GM19438 (cell line): ENCODE results near the gene ZCCHC18.
"Not testable (repeated sequence)": the region's sequence is repeated elsewhere in the genome, so short reads cannot be mapped to it uniquely, and the experiment has no call there.

Experiments
- ATAC-seq: cut with Tn5 transposase; IDR thresholded peaks from one replicate; pipeline ENCODE4 v1.9.1; 2021; ENCODE audit warnings: low read depth; ENCODE audit not compliant: unreplicated experiment

ZCCHC18 gene

GRCh38 chrX:104112326-104112951 is at the start of gene ZCCHC18:
ZCCHC18 (plus strand) TSS chrX:104112523; CDS start chrX:104114112, 1,589 bp downstream.
- ATAC-seq = peak; percentile 65

- ATAC-seq = not testable (repeated sequence)
These were observed 49.7 kb upstream of the ZCCHC18 start for GRCh38 chrX:104062636-104063035.

DNA sequence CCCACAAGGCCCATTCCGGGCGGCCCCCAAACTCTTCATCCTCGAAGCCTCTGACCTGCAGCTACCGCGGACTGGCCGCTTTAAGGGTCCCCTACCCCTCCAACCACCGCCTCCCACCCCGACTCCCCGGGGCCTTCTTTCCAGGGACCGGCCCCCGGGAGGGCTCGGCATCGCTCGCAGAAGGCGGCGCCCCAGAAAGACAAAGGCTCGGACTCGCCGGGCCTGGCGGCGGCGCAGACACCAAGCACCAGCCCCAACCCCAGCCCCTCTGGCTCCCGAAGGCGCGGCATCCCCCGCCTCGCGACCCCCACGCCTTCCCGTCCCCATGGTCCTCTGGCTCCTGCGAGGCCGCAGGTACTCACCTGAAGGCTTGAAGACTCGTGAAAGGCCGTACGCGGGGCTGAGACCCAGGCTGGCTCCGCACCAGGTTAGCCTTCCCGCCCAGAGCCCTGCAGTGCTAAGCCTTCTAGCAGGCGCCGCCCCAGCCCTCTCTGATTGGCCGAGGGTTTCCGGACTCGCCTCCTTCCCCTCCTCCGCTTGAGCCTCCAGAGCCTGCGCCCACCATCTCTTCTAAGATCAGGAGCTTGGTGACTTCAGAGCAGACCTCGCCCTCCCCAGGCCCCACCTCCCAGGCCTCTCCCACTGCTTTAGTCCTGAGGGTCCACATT is 36.4 kb upstream of the ZCCHC18 start, which contains the start of gene TMSB15C:
Gene TMSB15C (minus strand): TSS at position 459 of the 668 bp plus-strand sequence.
- ATAC-seq = peak; percentile 98

- not testable (repeated sequence) for ATAC-seq
These were observed 34.5 kb upstream of the ZCCHC18 start for GRCh38 chrX:104077854-104078253.

- ATAC-seq = no peak
These were observed 28.3 kb upstream of the ZCCHC18 start for GRCh38 chrX:104084063-104084462.

DNA sequence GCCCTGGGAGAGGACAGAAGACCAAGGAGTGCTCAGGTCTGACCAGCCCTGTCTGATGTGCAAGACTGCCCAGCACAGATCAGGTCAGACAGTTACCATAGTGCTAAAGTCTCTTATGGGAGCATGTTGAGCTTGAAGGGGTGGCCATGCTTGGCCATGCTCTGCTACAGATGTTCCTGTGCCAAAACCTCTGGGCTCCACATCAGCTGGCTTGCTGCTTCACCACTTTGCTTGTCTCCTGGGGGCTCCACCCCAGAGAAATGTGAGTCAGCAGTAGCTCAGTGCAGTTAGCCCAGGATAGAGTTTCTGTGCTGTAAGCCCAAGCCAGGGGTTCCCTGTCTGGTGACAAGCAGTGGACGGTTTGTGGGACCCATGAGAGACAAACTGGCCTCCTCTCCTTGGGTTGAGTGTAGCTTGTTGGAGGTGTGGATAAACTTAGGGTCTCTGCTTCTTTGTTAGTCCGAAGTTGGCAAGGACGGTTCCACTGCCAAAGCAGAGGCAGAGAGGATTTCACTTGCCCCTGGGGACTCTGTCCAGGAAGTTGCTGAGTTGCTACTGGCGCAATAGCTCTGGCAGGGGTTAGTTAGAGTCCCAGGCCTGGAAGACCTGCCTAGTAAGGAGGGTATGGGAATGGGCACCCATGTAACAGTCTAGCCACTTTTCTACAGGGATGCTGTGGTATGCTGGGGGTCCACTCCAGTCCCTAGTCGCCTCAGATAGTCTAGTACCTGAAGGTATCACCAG is 27.6 kb upstream of the ZCCHC18 start:
- ATAC-seq = no peak

DNA sequence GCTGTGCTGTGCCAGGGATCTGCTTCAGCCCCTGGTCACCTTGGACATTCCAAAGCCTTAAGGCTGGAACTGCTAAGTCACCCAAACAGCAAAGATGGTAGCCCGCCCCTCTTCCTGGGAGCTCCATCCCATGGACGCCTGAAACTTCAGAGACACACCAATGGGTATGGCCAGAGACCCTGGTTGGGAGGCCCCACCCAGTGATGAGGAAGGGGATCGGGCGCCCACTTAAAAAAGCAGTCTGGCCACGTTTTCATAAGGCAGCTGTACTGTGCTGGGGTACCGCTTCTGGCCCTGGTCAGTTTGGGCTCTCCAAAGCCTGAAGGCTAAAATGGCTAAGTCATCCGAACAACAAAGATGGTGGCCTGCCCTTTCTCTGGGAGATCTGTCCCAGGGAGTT is 26.8 kb upstream of the ZCCHC18 start:
- ATAC-seq = no peak

- ATAC-seq = no peak
These were observed 26.4 kb upstream of the ZCCHC18 start for GRCh38 chrX:104085919-104086318.

- peak; percentile 74 for ATAC-seq
These were observed 14.0 kb upstream of the ZCCHC18 start for GRCh38 chrX:104098151-104098808.

GRCh38 chrX:104098919-104099318 is 13.4 kb upstream of the ZCCHC18 start:
- ATAC-seq = no peak

DNA sequence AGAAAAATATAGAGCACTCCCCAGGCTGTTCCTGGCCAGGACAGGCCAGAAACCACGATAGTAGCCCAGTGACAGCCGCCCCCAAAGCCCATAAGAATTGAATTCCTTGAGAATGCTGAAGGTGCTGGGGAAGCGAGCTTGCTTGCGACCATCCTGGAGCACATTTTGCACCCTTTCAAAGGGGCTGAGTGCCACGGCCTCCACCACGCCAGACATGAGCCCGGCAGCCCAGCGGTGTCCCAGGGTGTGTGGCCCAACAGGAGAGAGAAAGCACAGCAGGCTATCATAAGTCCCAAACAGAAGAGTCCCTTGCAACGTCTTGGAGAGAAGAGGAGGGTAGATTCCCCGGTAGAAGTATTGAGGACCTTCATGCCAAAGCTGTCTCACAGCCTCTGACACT is 7.6 kb upstream of the ZCCHC18 start:
- no peak for ATAC-seq

DNA sequence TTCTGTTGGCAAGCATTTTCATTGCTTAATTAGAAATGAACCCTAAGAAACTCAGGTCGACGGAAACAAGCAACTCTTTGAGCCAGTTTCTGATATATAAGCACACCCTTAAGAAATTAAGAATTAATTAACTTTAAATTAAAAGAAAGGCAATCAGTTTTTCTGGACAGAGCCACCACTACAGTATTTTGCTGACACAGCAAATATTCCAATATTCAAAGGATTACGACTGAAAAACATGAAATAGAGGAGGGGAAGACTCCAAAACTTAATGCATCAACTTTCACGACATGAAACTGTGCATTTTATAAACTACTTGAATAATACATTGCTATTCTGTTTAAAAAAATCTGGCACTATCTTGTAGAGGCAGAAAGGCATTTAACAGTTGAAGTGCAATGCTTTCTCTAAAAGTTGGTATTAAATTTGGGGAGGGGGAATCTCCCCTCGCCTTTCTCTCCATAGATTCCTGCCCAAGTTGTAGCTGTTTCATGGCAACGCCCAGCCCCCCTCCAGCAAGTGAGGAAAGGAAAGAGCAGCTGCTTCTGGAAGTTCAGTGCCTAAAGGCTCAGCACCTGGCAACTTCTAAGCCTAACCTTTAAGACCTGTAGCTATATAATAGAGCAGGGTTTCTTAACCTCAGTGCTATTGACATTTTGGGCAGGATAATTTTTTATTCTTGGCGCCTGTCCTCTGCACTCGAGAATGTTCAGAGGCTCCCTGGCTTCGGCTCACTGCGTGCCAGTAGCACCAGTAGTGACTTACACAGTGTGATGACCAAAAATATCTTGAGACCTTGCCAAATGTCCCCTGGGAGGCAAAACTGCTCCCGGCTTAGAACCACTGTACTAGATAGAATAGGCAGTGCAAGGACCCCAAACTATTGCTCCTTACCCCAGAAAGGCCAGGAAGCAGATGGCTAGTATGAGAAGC is 6.7 kb upstream of the ZCCHC18 start:
- ATAC-seq = no peak

DNA sequence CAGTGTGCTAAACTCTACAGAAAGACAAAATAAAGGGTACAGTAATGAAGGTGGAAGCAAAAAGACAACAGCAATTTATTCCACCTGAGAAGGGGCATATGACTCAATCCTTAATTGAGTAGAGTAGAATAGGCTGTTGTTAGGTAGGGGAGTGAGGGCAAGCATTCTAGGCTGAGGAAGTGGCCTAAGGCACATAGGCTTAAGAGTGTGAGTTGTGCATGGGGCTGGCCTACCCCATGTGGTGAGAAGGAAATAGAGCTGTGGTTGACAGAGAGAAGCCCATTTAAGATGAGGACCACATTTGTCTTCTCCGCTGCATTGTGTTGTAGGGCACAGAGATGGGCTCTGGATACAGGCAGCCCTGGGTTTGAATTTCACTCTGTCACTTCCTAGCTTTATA is 3.4 kb upstream of the ZCCHC18 start:
- no peak for ATAC-seq

- ATAC-seq = not testable (repeated sequence)
These were observed 1.7 kb upstream of the ZCCHC18 start for GRCh38 chrX:104110491-104111240.

DNA sequence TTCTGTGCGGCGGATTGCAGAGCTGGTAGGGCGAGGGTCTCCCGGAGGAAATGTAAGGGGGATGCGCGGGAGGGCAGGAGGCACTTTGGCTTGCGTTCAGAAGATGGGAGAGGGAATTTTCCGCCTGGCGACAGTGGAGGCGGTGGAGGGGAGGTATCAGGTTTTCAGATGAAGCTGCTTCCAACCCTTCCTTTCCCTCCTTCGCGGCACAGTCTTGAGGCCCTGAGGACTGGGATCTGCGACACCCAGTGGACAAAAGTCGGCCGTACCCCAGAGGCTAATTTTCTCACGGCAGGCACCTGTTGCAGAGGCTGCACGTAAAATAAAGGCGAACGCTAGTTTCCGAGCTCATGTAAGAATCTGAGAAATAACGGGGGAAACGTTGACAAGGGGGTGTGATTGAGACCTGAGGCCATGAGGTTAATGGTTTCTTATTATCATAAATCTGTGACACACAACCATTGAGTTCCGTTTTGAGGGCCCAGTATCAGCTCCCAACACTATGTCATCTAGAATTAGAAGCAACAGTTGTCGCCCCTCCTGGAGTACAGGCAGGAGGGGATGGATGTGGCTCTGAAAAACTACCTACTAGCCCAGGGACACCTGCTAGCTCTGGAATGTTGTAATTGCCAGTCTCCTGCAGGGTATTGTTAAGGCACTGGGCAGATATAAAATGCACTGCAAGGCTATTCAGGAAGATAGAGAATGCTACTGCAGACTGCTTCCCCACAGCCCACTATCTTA is 1.1 kb downstream of the ZCCHC18 start:
- peak; percentile 42 for ATAC-seq

DNA sequence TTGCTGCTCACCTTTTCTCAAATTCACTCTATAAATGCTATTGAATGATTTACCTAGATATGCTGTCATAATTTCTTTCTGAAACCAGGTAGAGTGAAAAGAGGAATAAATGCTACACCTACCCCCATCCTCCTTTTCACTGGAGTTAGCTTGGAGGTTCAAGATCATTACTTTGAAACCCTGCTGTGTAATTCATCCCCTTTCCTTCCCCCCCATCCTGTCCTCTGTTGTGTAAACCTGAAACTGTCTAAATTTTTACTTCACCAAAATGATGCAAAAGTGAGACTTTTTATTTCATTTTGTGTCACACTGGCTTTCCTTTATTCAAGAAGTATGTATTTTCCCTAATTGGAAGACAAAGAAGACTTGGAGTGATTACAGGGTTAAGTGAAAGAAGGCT is 5.4 kb downstream of the ZCCHC18 start:
- no peak for ATAC-seq

- no peak for ATAC-seq
These were observed 6.4 kb downstream of the ZCCHC18 start for GRCh38 chrX:104118765-104119164.

GRCh38 chrX:104122829-104123228 is 10.5 kb downstream of the ZCCHC18 start:
- ATAC-seq = no peak

- no peak for ATAC-seq
These were observed 14.5 kb downstream of the ZCCHC18 start for GRCh38 chrX:104126856-104127255.
